GM23338 (cell line): ENCODE results near the gene MAN2B2. TPM values are rescaled to one million over a fixed set of nuclear protein-coding genes. Genes with fewer than 3 reads are reported as not detected.

Experiments used
- ATAC-seq: fragments of 200-7000 bp; cut with Tn5 transposase; 3 replicates; pipeline ENCODE4 v1.9.1; 2020
- DNase-seq: peaks from one replicate; pipeline ENCODE4 v3.0.0-alpha.2; 2015; ENCODE audit warnings: low spot score
- H2AFZ ChIP-seq: fragments of 200-600 bp; sonication (generic); 2 replicates; pipeline ENCODE4 v1.8.0; 2016; ENCODE audit warnings: antibody characterized with exemption, mild to moderate bottlenecking, moderate library complexity
- H3F3A ChIP-seq: fragments of 200-600 bp; sonication (generic); replicated peaks from 2 replicates; pipeline ENCODE4 v1.8.0; 2017; ENCODE audit warnings: antibody characterized with exemption, mixed run types, low read depth
- H3K27ac ChIP-seq: fragments of 200-600 bp; sonication (generic); 2 replicates; pipeline ENCODE4 v1.6.1; 2016; ENCODE audit warnings: low read depth
- H3K27me3 ChIP-seq: fragments of 200-600 bp; sonication (generic); 2 replicates; pipeline ENCODE4 v1.8.0; 2016; ENCODE audit warnings: mild to moderate bottlenecking, mixed run types, moderate library complexity; ENCODE audit not compliant: insufficient read depth
- H3K36me3 ChIP-seq: fragments of 200-600 bp; sonication (generic); 2 replicates; pipeline ENCODE4 v1.8.0; 2016; ENCODE audit warnings: mild to moderate bottlenecking; ENCODE audit not compliant: insufficient read depth
- H3K4me1 ChIP-seq: fragments of 200-600 bp; sonication (generic); 2 replicates; pipeline ENCODE4 v1.8.0; 2016; ENCODE audit warnings: mild to moderate bottlenecking, moderate library complexity; ENCODE audit not compliant: insufficient read depth
- H3K4me2 ChIP-seq: fragments of 200-600 bp; sonication (generic); 2 replicates; pipeline ENCODE4 v1.7.1; 2017; ENCODE audit warnings: mixed run types
- H3K4me3 ChIP-seq: fragments of 200-600 bp; sonication (generic); 2 replicates; pipeline ENCODE4 v1.6.1; 2016; ENCODE audit warnings: mixed run types
- H3K79me2 ChIP-seq: fragments of 200-600 bp; sonication (generic); replicated peaks from 2 replicates; pipeline ENCODE4 v1.8.0; 2017; ENCODE audit warnings: mild to moderate bottlenecking; ENCODE audit not compliant: insufficient read depth
- H3K9me2 ChIP-seq: fragments of 200-600 bp; sonication (generic); 2 replicates; pipeline ENCODE4 v1.8.0; 2017; ENCODE audit not compliant: insufficient read depth
- H4K20me1 ChIP-seq: fragments of 200-600 bp; sonication (generic); replicated peaks from 2 replicates; pipeline ENCODE4 v1.8.0; 2017; ENCODE audit warnings: mild to moderate bottlenecking; ENCODE audit not compliant: insufficient read depth
- H3K27ac Mint-ChIP-seq: 2 replicates; pipeline ENCODE4 v1.8.0; 2020; ENCODE audit warnings: inconsistent platforms, mild to moderate bottlenecking, moderate library complexity, mixed read lengths
- H3K27me3 Mint-ChIP-seq: 3 replicates; pipeline ENCODE4 v1.8.0; 2022; ENCODE audit warnings: low read depth, mild to moderate bottlenecking, moderate library complexity, mixed read lengths, inconsistent platforms; ENCODE audit not compliant: insufficient read depth, poor library complexity
- H3K36me3 Mint-ChIP-seq: 3 replicates; pipeline ENCODE4 v1.8.0; 2021; ENCODE audit warnings: low read depth, mild to moderate bottlenecking, inconsistent platforms, moderate library complexity, mixed read lengths
- H3K4me1 Mint-ChIP-seq: 3 replicates; pipeline ENCODE4 v1.8.0; 2020; ENCODE audit warnings: mild to moderate bottlenecking, inconsistent platforms, mixed read lengths
- H3K4me3 Mint-ChIP-seq: 3 replicates; pipeline ENCODE4 v1.8.0; 2021; ENCODE audit warnings: moderate library complexity, mild to moderate bottlenecking, inconsistent platforms, mixed read lengths
- H3K9me3 Mint-ChIP-seq: 3 replicates; pipeline ENCODE4 v1.8.0; 2020; ENCODE audit warnings: moderate library complexity, mild to moderate bottlenecking, inconsistent platforms, mixed read lengths
- CTCF ChIP-seq, 2 experiments: fragments of 200-600 bp in 1 of 2; sonication (generic) in 1 of 2; conservative IDR thresholded peaks; 2 replicates each; pipeline versions ENCODE4 v1.5.1 to v1.6.1; 2016 to 2017; ENCODE audit warnings: antibody characterized with exemption in 2 of 2, low read depth in 2 of 2, mild to moderate bottlenecking in 2 of 2, moderate library complexity in 1 of 2
- ETS1 ChIP-seq: IDR thresholded peaks from 2 replicates; pipeline ENCODE4 v1.6.1; 2016; ENCODE audit warnings: antibody characterized with exemption
- EZH2 ChIP-seq: fragments of 200-600 bp; sonication (generic); IDR thresholded peaks from one replicate; pipeline ENCODE4 v1.8.0; 2017; ENCODE audit warnings: antibody characterized with exemption, mild to moderate bottlenecking, low read depth; ENCODE audit not compliant: unreplicated experiment
- EZH2phosphoT487 ChIP-seq: fragments of 200-600 bp; sonication (generic); IDR thresholded peaks from one replicate; pipeline ENCODE4 v1.8.1; 2018; ENCODE audit warnings: antibody characterized with exemption; ENCODE audit not compliant: unreplicated experiment
- JUNB ChIP-seq: IDR thresholded peaks from one replicate; pipeline ENCODE4 v1.6.1; 2016; ENCODE audit warnings: antibody characterized with exemption; ENCODE audit not compliant: unreplicated experiment
- POLR2AphosphoS5 ChIP-seq: IDR thresholded peaks from 2 replicates; pipeline ENCODE4 v1.6.1; 2016; ENCODE audit warnings: antibody characterized with exemption, low read depth
- REST ChIP-seq: IDR thresholded peaks from one replicate; pipeline ENCODE4 v1.6.1; 2018; ENCODE audit warnings: antibody characterized with exemption; ENCODE audit not compliant: unreplicated experiment
- ZNF114 ChIP-seq: fragments of 250-450 bp; sonication (Bioruptor Pico); IDR thresholded peaks from 2 replicates; pipeline ENCODE4 v1.5.0; 2020; ENCODE audit warnings: mild to moderate bottlenecking, moderate library complexity
- ZNF331 ChIP-seq: fragments of 250-450 bp; sonication (Bioruptor Pico); IDR thresholded peaks from 2 replicates; pipeline ENCODE4 v1.5.0; 2020; ENCODE audit warnings: low read depth, mild to moderate bottlenecking, moderate library complexity
- polyA plus RNA-seq: library from polyadenylated mRNA; unstranded; fragments of >200 nt; fragmentation: Nextera tagmentation; extraction: Ambion mirVana; gene quantifications from 2 replicates; pipeline ENCODE4 v1.2.1, GENCODE V29; 2016
- total RNA-seq: library from RNA; depleted of rRNA; stranded (reverse); fragments of >200 nt; shearing (Covaris generic); gene quantifications from 2 replicates; pipeline ENCODE4 v1.2.3, GENCODE V29; 2014

Gene MAN2B2
- total and polyA plus RNA-seq, 2 experiments from 2014 or later: 1.6 to 6.9 TPM

GRCh38 chr4:6620891-6621555 lies 46.0 kb downstream of the MAN2B2 start:
- H3K79me2 ChIP-seq: no peaks in the 10 kb centered on the region
- no peak overlapping the region for H3K27ac ChIP-seq
- H3F3A ChIP-seq: no peaks in the 10 kb centered on the region
- H2AFZ ChIP-seq: no peak overlapping the region
- no peaks in the 10 kb centered on the region for H3K27me3 ChIP-seq
- ATAC-seq (no peak; the same call in 1 of the 3 replicates), DNase-seq (peak; percentile 23)
- no peak overlapping the region for H3K4me3 Mint-ChIP-seq
- H3K9me2 ChIP-seq: no peaks in the 10 kb centered on the region
- H3K27me3 Mint-ChIP-seq: peaks cover 17% of the 10 kb centered on the region
- no peak overlapping the region for H3K4me2 ChIP-seq
- no peaks in the 10 kb centered on the region for H3K4me1 ChIP-seq
- no peak for TF ChIP-seq ETS1
- no peak for TF ChIP-seq EZH2
- TF ChIP-seq REST: no peak
- TF ChIP-seq EZH2phosphoT487: no peak
- TF ChIP-seq CTCF (conservative IDR thresholded peaks at IDR 0.05; ENCODE audit: low read depth in 2 of 2): peak; percentile 19 to 43; a peak in 2 of 4 replicates
- no peak for TF ChIP-seq ZNF114 (CRISPR knock-in tag)
- H3K9me3 Mint-ChIP-seq: no peaks in the 10 kb centered on the region
- peaks cover 9% of the 10 kb centered on the region; the same call in 1 of the 3 replicates for H3K36me3 Mint-ChIP-seq
- peaks cover under 1% of the 10 kb centered on the region; the same call in 2 of the 3 replicates for H3K4me1 Mint-ChIP-seq
- H3K4me3 ChIP-seq: no peak overlapping the region
- H3K27ac Mint-ChIP-seq: no peak overlapping the region
- no peaks in the 10 kb centered on the region for H3K36me3 ChIP-seq
- no peaks in the 10 kb centered on the region for H4K20me1 ChIP-seq

GRCh38 chr4:6621556-6621927 lies 46.6 kb downstream of the MAN2B2 start:
- Mint-ChIP-seq H3K9me3 (no peaks in the 10 kb centered on the region), H3K4me3 (no peak overlapping the region), H3K36me3 (0 out of 3 replicates have a peak, but pooled peaks cover 4% of the 10 kb centered on the region), H3K27ac (no peak overlapping the region), H3K27me3 (peaks cover 17% of the 10 kb centered on the region), H3K4me1 (peaks cover 4% of the 10 kb centered on the region; the same call in 2 of the 3 replicates)
- Histone ChIP-seq H3K27ac (no peak overlapping the region), H3K9me2 (no peaks in the 10 kb centered on the region), H3K36me3 (no peaks in the 10 kb centered on the region), H4K20me1 (no peaks in the 10 kb centered on the region), H3K27me3 (no peaks in the 10 kb centered on the region), H3K4me3 (no peak overlapping the region), H3F3A (no peaks in the 10 kb centered on the region), H2AFZ (no peak overlapping the region), H3K79me2 (no peaks in the 10 kb centered on the region), H3K4me2 (no peak overlapping the region), H3K4me1 (no peaks in the 10 kb centered on the region)
- ATAC-seq (no peak), DNase-seq (no peak)
- no peak for TF ChIP-seq ZNF331 (CRISPR knock-in tag)
- no peak for TF ChIP-seq ETS1
- TF ChIP-seq EZH2phosphoT487: no peak
- no peak for TF ChIP-seq CTCF (conservative IDR thresholded peaks at IDR 0.05; ENCODE audit: low read depth in 2 of 2)
- no peak for TF ChIP-seq EZH2
- no peak for TF ChIP-seq JUNB
- TF ChIP-seq POLR2AphosphoS5: no peak
